HS-27A (cell line): ENCODE results near the gene TANC1.

ENCODE experiments used
- DNase-seq: peaks from one replicate; pipeline ENCODE4 v3.0.0-alpha.2; 2012; ENCODE audit warnings: low read depth, missing footprints

Gene TANC1

DNA sequence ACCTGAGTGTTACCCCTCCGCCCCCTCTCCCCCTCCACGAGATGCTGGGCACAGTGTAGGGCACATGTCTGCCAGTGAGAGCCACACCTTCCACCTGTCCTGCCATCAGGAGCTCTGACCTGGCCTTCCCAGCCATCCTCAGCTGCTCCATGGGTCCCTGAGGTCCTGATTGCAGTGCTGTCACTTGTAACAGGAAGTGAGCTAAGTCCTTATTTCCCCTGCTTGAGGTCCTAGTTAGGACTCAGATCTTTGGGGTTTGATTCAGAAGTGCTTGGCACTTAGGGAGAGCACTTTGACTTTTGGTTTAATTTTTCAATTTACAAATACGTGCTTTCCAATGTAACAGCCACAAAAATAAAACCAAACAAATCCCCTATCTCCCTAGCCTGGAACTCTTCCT, 192.5 kb downstream of the TANC1 start:
- no peak for DNase-seq

DNA sequence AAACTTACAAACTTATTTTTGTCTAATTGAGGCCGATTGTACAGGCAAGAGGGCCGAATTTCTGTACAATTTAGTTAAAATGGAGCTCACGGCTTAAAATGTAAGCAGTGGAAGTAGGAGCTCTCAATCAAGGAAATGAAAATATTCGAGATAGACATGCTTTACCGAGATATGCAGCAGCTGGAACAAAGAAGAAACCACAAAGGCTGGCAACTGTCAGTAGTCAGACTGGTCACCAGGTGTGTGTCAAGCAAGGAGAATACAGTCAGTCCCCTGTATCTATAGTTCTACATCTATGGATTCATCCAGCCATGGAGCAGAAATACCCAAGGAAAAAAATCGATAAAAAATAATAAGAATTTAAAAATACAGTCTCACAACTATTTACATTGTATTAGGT, 195.5 kb downstream of the TANC1 start:
- DNase-seq = no peak

DNA sequence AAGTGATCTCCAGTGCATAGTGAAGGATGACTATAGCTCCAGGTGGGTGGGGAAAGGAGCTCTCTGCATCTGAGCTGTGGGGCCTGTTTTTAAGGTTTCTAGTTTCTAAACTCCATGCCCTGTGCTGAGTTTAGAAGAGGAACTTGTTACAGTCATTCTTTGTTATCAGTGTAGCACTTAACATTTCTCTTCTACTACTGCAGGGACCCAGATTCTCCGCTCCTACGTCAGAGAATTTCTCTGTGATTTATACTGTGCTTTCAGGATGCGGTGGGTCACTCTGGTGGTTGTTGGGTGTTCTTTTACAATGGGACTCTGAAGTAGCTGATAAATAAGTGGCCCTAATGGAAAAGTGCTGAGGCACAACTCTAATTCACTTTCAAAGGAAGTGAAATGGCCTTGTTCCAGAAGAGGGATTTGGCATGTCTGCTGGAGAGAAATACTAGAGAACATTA, 196.0 kb downstream of the TANC1 start:
- no peak for DNase-seq

DNA sequence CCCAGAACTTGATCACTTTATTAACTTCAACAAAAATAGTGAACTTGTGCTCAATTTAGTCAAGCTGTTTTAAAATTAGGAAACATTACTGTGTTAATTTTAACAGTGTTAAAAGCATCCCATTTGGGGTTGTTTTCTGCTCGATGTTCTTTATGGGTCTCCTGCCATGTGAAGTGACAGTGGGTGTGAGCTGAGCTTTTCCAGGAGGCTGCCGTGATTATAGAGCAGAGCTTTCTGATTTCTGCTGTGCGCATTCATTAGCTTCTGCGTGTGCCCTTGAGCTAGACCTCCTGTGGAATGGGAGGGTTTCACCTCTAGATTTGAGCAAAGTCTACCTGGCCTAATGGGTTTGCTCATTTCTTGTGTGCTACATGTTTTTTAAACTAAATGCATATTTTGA, 196.6 kb downstream of the TANC1 start:
- no peak for DNase-seq

DNA sequence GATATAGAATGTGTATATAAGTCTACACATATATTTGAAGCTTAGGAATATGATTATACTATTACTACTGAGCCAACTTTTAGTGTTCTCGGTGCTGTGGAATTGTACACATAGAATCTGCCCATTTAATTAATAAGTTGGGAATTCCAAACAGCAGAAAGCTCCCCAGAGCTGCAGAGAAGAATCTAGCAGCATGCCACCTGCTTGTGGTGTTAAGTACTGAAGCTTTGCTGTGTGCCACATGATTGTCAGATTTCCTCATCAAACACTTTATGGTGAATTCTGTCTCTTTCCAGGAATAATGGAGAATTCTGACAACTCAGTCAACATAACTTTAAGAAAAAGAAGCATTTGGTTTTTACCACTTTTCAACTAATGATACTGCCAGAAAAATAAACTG, 200.3 kb downstream of the TANC1 start:
- DNase-seq = no peak

DNA sequence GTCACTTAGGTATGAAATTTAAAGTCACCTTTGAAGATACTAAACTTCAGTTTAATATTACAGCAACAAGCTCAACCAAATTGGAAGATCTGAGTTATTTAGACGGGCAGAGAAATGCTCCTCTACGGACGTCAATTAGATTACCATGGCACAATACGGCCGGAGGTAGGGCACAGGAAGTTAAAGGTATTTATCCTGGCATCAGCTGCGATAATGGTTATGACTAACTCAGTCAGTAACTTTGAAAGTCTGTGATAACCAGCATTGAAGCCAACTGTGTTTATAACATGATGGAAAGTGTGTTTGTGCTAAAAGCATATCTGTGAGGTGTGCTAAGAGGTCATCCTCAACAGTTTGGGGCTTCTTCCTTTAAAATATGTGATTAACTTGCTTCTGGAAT, 200.7 kb downstream of the TANC1 start:
- DNase-seq = no peak

DNA sequence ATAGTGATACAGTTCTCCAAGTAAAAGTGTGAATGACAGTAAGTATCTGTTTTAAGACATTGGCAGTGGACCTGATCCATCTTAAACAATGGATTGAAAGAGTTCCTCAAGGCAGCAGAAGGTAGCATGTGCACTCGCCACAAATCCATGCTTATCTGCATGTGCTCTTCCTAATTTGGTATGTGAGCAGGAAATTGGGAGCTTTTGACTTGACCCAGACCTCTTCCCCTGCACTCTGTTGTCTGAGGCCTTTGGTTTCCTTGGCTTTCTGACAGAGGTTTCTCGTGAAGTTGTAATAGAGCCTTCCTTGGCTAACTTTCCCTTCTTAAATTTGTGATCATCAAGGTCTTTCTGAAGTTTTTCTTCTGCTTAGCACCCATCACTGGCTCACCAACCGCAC, 204.0 kb downstream of the TANC1 start:
- no peak for DNase-seq

DNA sequence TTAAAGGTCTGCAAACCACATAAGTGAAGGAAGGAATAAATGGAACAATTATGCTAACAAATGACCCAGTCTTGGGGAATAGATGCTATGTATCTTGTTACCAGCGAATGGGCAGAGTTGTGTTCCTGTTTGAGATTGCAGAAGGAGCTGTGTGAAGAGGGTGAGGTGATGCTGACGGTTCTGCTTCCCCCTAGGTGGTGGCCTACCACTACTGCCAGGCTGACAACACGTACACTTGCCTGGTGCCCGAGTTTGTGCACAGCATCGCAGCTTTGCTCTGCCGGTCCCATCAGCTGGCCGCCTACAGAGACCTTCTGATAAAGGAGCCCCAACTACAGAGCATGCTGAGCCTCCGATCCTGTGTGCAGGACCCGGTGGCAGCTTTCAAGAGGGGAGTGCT, 206.3 kb downstream of the TANC1 start:
- no peak for DNase-seq

DNA sequence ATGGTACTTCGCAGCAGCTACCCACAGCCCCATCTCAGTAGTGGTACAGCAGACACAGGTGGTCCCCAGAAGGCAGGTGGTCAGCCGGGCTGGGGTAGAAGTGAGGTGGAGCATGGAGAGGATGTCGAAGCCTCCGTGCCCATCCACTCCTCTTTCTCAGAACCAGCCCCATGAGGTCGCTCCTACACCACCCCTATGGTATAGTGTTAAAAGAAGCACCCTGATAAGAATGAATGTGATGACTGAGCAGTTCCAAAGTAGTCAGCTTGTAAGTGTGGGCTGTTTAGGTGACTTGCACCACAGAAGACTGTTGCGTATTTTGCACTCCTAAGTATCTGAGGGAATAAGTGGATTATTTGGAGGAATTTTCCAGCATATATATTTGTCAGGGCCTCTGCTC, 206.7 kb downstream of the TANC1 start:
- DNase-seq = no peak

DNA sequence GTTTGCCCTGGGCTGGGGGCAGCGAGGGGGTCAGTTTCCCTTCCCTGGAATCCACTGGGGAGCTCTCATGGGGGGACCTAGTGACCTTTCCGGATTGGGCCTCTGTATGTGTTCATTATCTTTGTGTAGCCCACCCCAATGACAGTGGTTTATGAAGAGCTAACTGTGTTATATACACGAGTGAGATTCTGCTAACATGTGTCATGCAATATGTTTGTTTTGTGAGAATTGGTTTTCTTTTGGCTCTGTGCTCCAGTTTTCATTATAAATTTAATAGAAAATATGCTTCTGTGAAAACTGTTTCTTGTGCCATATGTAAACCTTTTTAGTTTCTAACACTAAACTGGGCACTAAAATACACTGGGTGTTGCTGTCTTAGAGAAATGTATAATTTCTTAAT, 207.5 kb downstream of the TANC1 start:
- no peak for DNase-seq

DNA sequence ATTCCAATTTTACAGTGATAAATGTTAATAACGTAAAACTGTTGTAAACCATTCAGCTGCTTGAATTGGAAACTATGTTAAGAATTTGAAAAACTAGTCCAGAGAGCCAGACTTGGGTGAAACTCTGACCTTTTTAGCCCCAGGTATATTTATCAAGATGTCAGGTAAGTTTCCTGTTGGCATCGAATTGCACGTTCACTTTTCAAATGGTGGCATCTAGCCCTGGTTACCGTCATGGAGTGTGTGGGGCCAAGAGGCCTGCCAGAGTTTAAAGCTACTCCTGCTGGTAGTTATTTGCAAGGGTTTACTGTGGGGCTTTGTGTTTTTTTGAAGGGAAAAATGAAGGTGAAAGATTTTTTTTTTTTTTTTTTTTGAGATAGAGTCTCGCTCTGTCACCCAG, 208.1 kb downstream of the TANC1 start:
- no peak for DNase-seq

DNA sequence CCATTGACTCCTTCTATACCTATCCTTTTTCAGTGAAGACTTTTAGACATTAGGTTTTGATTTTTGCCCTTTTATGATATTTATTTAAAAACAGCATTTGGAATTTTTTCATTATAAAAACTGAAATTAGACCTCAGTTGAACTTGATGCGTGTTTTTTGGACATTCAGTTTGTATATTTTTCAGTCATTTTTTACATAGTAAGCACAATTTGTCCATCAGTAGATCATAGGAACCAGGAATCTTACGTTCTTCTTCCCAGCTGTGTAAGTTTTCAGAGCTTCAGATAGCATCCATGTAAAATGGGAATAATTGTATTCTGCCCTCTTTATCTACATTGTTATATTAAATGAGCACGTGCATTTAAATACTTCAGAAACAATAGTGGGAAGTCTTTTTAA, 208.9 kb downstream of the TANC1 start:
- DNase-seq = no peak

DNA sequence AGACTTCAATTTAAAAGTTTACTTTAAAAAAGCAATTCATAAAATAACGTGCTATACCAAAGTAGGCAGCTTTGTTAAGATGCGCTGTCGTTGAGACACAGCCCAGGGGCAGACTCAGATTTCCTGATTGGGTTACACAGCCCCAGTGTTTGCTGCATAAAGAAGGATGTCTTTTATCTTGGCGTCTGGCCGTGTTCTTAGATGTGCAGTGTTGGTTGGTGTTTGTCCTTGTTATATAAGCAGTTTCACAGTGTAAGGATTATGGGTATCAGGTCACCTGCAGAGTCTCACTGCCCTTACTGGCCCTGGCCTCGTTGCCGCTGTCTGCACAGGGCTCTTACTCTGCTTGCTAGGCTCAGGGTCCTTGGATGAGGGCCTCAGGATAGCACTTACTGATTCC, 209.5 kb downstream of the TANC1 start:
- no peak for DNase-seq

DNA sequence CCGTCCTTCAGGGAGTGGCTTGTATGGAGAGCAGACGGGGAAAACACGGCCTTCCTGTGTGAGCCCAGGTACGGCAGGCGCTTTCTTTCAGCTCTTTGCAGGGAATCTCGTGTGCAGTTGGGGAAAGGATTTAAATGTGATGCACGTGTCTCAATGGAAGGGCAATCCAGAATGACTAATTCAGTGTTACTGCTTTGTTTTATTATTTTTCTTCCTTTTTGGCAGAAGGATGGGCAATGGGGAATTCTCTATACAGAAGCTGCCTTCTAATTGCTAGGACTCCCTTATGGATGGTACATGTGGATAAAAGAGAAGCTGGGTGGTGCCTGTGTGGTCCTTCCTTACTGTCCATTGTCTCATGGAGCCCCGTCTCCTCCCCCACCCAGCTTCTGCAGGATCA, 210.7 kb downstream of the TANC1 start:
- no peak for DNase-seq

DNA sequence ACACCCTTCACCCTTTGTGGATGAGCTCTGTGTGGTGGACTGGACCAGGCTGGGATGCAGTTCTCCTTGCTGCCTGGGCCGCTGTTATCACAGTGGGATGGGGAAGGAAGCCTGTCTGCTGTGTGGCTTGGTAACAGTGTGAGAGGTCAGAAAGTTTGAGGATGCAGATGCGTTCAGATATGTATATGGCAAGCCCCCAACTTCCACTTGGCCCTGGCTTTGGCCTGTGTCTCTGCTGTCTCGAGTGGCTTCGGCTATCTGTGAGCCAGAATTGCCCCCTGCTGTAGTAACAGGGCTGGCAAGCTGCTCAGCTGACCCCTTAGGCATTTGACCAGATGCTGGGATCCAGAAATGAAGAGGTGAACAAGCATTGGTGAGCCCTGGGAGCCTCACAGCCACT, 211.3 kb downstream of the TANC1 start:
- no peak for DNase-seq

DNA sequence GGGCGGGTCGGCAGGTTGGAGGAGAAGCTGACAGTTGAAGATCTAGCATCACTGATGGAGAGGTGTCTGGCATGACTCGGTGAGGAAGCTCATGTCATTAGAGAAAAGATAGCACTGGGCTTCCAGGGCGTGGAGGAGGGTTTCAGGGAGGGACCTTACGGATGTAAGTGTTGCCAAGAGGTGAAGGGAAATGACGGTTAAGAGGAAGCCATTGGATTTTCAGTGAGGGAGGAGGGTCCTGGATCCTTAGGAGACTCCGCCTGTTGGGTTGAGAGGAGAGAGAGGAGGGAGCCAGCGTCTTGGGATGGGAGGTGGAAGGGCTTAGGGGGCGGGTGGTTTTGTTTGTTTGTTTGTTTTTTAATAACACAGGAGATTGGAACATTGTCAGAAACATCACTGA, 214.9 kb downstream of the TANC1 start:
- DNase-seq = no peak

DNA sequence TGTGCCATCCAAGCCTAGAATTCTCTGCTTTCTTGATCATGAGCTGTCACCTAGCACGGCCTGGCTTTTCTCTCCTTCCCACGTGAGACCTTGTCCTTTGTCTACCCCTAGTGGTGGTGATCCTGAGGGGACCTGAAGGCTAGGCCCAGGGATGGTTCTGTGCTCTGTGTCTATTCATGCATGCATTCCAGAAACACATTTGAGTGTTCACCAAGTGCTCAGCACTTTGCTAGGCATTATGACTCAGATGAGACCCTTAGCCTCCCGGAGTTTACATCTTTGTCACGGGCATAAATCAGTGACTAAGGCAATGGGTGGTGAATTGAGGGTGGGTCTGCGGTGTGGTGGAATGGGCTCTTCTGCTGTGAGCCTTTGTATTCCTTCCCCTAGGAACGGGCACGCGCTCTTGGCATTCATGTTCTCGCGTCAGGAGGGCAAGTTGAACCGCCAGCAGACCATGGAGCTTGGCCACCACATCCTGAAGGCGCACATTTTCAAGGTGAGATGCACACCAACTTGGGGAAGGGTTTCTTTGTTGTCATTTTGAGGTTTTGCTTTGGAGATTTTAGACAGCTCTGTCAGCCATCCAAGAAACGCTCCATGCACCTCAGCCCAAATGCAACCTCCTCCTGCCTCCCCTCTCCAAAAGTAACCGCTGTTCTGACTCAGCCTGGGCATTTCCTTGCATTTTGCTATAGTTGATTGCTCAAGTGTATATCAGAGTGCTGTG, 217.1 kb downstream of the TANC1 start:
- no peak for DNase-seq

DNA sequence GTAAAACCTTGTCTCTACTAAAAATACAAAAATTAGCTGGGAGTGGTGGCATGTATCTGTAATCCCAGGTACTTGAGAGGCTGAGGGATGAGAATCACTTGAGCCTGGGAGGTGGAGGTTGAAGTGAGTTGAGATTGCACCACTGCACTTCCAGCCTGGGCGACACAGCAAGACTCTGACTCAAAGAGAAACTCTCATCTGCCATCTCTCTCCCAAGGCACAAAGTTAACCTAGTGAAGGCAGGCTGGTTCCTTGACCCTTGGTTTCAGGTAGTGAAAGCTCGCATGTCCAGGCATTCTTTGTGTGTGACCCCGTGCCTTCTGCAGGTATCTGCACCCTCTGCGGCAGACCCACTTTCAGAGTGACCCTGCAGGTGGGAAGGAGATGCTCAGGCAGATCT, 218.0 kb downstream of the TANC1 start:
- DNase-seq = no peak

DNA sequence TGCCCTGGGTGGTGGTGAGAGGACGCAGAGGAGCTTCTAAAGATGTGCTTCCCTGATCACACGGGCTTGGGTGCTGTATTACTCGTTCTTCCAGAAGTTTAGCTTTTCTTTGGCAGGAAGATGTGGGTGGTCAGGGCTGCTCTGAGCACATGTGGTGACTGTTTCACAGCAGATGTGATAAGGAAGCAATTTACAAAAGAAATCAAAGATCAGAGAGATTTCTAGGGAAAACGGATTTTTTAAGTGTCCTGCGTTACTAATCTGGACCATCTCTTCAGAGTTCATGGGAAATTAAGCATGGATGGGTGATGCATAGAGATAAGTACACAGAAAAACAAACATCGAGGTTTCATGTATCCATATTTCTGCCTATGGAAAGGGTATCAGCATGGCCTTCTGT, 218.7 kb downstream of the TANC1 start:
- DNase-seq = no peak

DNA sequence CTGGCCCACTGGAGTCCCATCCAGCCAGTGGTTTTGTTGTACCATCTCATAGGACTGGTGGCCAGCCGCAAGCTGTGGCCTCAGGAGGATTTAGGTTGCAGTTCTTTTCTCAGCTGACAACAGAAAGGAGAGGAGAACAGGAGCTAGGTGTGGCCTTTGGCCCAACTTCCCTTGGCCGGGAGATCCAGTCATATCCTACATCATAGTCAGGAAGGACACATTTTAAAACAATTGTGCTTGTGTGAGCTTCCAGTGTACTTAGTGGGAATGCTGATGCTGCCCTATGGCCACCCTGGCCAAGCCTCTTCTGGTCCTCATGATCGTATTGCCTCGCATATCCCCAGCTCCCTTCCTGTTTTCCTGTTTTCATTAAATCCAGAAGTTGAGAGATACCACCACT, 220.0 kb downstream of the TANC1 start:
- DNase-seq = no peak

DNA sequence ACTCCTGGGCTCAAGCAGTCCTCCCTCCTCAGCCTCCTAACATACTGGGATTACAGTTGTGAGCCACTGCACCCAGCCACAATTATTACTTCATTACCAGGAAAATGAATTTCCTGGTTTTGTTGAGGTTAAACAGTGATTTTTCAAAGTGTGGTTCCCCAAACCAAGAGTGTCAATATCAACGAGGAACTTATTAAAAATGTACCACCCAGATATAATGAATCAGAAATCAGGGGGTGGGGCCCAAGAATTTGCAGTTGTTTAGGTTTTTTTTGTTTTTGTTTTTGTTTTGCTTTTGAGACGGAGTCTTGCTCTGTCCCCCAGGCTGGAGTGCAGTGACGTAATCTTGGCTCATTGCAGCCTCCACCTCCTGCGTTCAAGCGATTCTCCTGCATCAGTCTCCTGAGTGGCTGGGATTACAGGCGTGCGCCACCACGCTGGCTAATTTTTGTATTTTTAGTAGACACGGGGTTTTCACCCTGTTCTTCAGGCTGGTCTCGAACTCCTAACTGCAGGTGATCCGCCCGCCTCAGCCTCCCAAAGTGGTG, 224.0 kb downstream of the TANC1 start:
- no peak for DNase-seq

DNA sequence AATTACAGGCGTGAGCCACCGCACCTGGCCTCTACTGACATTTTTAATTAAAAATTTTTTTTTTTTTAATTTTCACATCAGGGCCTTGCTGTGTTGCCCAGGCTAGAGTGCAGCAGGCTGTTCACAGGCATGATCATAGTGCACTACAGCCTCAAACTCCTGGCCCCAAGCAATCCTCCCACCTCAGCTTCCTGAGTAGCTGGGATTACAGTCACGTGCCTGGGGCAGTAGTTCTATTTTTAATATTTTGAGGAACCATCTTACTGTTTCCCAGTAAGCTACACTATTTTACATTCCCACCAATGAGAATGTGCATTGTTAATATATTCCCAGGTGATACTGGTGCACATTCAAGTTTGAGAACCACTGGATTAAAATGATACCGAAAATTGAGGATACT, 225.4 kb downstream of the TANC1 start:
- no peak for DNase-seq

DNA sequence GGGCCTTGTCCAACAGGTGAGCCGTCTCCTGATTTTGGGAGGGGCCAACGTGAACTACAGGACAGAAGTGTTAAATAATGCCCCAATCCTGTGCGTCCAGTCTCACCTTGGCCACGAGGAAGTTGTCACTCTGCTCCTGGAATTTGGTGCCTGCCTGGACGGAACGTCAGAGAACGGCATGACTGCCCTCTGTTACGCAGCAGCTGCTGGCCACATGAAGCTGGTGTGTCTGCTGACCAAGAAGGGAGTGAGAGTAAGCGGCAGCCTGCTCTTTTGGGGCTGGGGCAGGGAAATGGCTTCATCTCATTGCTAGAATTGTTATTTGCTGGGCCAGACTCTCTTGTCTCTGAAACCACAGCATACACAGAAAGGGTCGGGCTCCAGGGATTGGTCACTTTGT, 225.8 kb downstream of the TANC1 start:
- no peak for DNase-seq

DNA sequence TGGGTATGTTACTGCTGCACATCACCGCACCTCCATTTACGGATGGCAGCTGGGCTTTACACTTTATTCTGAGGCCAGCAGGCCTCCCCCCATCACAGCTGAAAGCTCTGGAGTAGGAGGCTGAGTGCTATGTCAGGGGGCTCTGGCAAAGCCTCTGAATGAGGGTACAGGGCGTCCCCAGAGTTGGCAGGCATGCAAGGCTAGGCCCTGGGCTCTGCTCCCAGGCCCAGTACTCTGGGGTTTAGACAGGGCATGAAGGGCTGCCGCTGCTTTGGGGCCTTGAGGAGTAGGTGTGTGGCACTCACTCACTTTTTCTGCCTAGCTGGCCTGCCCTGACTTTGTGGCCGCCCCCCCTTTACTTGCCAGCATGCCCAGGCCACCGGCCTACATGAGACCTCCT, 227.3 kb downstream of the TANC1 start:
- no peak for DNase-seq
